ENCODE results near the gene SMOC2. TPM values are rescaled to one million over a fixed set of nuclear protein-coding genes. Genes with fewer than 3 reads are reported as not detected.

The SMOC2 gene, protein sequence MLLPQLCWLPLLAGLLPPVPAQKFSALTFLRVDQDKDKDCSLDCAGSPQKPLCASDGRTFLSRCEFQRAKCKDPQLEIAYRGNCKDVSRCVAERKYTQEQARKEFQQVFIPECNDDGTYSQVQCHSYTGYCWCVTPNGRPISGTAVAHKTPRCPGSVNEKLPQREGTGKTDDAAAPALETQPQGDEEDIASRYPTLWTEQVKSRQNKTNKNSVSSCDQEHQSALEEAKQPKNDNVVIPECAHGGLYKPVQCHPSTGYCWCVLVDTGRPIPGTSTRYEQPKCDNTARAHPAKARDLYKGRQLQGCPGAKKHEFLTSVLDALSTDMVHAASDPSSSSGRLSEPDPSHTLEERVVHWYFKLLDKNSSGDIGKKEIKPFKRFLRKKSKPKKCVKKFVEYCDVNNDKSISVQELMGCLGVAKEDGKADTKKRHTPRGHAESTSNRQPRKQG
- not detected in 2 replicates for total RNA-seq

DNA sequence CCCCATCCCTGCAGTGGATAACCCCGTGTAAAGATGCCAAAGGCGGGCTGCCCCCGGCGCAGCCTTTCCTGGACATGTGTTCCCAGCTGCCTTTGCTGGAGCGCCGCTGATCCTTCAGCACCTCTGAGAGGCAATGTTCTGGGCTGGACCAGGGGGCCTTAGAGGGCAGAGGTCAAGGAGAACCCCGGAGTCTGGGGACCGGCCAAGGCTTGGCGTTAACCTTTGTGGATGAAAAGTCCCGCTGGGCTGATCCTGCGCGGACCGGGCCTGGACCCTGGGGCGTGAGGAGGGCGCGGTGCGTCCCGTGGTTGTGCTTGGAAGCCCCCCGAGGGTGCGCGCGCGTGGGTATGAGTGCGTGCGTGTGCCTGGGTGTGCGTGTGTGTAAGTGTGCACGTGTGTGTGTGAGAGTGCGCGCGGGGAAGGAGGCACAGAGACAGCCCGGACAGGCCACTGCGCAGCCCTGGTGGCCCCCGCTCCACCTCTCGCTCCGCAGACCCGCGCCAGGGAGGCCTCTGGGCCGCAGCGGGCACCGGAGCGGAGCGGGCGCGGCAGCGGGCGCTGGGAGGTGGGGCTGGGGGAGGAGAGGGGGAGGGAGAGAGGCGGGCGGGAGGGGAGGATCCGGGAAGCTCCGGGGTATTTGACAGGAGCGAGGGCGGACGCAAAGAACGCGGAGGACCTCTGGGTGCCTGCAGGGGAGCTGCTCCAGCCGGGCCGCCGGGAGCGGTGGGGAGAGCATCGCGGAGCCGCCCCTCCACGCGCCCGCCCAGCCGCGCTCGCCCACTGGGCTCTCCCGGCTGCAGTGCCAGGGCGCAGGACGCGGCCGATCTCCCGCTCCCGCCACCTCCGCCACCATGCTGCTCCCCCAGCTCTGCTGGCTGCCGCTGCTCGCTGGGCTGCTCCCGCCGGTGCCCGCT, at the start of gene SMOC2:
TSS of gene SMOC2 (plus strand) at position 665 of the 914 bp plus-strand sequence. CDS start at position 852, 187 bp downstream.

Other genes with a start within 250 kb of the SMOC2 start
- not detected in 2 replicates for gene DACT2, start 121.4 kb upstream of the SMOC2 start, total RNA-seq